ENCODE results near the gene SLC19A3.
A peak's percentile ranks its signal among the peaks of the same experiment; 100 is the strongest.
"Not testable (repeated sequence)": the region's sequence is repeated elsewhere in the genome, so short reads cannot be mapped to it uniquely, and the experiment has no call there.

SLC19A3 gene

GRCh38 chr2:227717687-227718567, at the start of gene SLC19A3:
Gene SLC19A3, minus strand, starts transcription at chr2:227718028. Its CDS starts 15,710 bp downstream, at chr2:227702318.
- DNase-seq = peak; percentile 23

GRCh38 chr2:227766373-227766883, 48.6 kb upstream of the SLC19A3 start:
- peak; percentile 61 for DNase-seq

GRCh38 chr2:227765788-227766372, 48.1 kb upstream of the SLC19A3 start:
- no peak for DNase-seq

- DNase-seq = no peak
These were observed 44.1 kb upstream of the SLC19A3 start for GRCh38 chr2:227761740-227762476.

- DNase-seq = no peak
These were observed 41.7 kb upstream of the SLC19A3 start for GRCh38 chr2:227759411-227760118.

- DNase-seq = not testable (repeated sequence)
These were observed 38.4 kb upstream of the SLC19A3 start for GRCh38 chr2:227756261-227756660.

- DNase-seq = no peak
These were observed 30.3 kb upstream of the SLC19A3 start for GRCh38 chr2:227748079-227748478.

- DNase-seq = no peak
These were observed 27.8 kb upstream of the SLC19A3 start, which contains the start of gene SCYGR8 for GRCh38 chr2:227745594-227745993. Gene SCYGR8, plus strand, starts transcription at chr2:227745894. Its CDS starts 0 bp downstream, at chr2:227745894.

GRCh38 chr2:227740705-227741104, 22.9 kb upstream of the SLC19A3 start:
- not testable (repeated sequence) for DNase-seq

- DNase-seq = no peak
These were observed 21.5 kb upstream of the SLC19A3 start for GRCh38 chr2:227739351-227739750.

GRCh38 chr2:227728035-227728434, 10.2 kb upstream of the SLC19A3 start, which contains the start of gene SCYGR7:
Gene SCYGR7, plus strand, starts transcription at chr2:227728335. Its CDS starts 0 bp downstream, at chr2:227728335.
- no peak for DNase-seq

- DNase-seq = no peak
These were observed 6.7 kb upstream of the SLC19A3 start, which contains the start of gene SCYGR6 for GRCh38 chr2:227724394-227725039. Gene SCYGR6, minus strand, starts transcription at chr2:227724757. Its CDS starts 0 bp downstream, at chr2:227724757.

- DNase-seq = not testable (repeated sequence)
These were observed 5.0 kb upstream of the SLC19A3 start for GRCh38 chr2:227722821-227723220.

GRCh38 chr2:227720680-227721079, 2.9 kb upstream of the SLC19A3 start:
- DNase-seq = no peak

- no peak for DNase-seq
These were observed 1.8 kb upstream of the SLC19A3 start for GRCh38 chr2:227719641-227720040.

- no peak for DNase-seq
These were observed 1.3 kb downstream of the SLC19A3 start for GRCh38 chr2:227716501-227716900.

- DNase-seq = no peak
These were observed 4.5 kb downstream of the SLC19A3 start for GRCh38 chr2:227713291-227713690.

GRCh38 chr2:227710986-227711385, 6.8 kb downstream of the SLC19A3 start:
- DNase-seq = no peak

GRCh38 chr2:227707390-227707789, 10.4 kb downstream of the SLC19A3 start:
- no peak for DNase-seq

GRCh38 chr2:227706859-227707258, 11.0 kb downstream of the SLC19A3 start:
- DNase-seq = no peak

- no peak for DNase-seq
These were observed 13.9 kb downstream of the SLC19A3 start for GRCh38 chr2:227703961-227704360.

- DNase-seq = peak; percentile 34
These were observed 14.5 kb downstream of the SLC19A3 start for GRCh38 chr2:227703280-227703732.

Data from NCI-H2029 (cell line).